G401.6 (cell line): Measurements from ENCODE around the gene WDR62.
"Not testable (repeated sequence)": the region's sequence is repeated elsewhere in the genome, so short reads cannot be mapped to it uniquely, and the experiment has no call there.

Source experiments
- FAIRE-seq: peaks from 2 replicates; lab custom pipeline; 2012; peaks lifted over from hg19 to GRCh38; lab: Jason Lieb, UNC

The WDR62 gene

GRCh38 chr19:36040495-36040894, 14.2 kb upstream of the WDR62 start:
- no peak for FAIRE-seq

- FAIRE-seq, result not testable (repeated sequence)
Measured at GRCh38 chr19:36041092-36041491, 13.6 kb upstream of the WDR62 start.

DNA sequence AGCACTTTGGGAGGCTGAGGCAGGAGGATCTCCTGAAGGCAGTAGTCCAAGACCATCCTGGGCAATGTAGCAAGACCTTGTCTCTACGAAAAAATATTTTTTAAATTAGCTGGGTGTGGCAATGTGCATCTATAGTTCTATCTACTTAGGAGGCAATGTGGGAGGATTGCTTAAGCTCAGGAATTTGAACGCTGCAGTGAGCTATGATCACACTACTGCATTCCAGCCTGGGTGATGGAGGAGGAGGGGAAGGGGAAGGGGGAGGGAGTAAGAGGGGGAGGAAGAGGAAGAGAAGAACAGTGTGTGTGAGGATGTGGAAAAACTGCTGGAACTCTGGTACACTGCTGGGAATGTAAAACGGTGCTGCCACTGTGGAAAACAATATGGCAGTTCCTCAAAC, 12.9 kb upstream of the WDR62 start:
- FAIRE-seq, result no peak

DNA sequence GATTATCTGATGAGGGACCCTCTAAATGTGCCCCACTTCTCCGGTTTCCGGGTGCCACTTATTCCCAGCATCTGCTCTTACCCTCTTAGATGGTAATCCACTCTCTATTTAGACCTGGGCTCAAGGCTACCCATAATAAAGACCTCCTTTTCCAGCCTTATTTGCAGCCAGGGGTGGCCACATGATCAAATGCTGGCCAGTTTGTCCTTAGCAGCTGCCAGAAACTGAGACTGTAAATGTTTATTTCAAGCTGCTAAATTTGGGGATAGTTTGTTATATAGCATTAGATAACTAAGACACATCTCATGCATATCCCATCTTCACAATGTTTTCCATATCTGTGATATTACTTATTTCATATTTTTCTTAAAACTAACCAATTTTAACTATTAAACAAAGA, 10.7 kb upstream of the WDR62 start:
- no peak for FAIRE-seq

DNA sequence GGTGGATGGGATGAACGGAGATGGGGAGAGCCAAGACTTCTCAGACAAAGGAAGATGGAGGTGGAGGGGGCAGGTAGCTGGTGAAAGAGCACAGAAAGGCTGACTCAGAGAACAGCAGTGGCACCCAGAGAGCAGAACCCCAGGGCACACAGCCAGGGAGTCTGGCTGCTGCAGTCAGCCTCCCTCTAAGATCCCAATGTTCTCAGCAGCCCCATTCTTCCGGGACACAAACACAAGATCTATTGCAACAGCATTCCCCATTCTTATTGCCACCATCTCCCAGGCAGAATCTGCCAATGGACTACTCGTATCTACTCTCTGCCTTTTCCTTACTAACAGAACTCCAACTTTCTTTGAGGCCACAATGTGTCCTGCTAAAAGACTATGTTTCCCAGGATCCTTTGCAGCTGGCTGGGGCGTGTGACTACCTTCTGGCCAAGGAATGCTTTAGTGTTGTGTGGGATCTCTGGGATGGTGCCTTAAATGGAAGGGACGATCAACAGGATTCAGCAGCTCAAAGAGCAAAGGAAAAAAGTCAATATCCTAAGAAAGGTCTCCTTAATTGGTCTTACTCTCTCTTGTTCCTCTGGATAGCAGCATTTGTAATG, 8.2 kb upstream of the WDR62 start:
- no peak for FAIRE-seq

DNA sequence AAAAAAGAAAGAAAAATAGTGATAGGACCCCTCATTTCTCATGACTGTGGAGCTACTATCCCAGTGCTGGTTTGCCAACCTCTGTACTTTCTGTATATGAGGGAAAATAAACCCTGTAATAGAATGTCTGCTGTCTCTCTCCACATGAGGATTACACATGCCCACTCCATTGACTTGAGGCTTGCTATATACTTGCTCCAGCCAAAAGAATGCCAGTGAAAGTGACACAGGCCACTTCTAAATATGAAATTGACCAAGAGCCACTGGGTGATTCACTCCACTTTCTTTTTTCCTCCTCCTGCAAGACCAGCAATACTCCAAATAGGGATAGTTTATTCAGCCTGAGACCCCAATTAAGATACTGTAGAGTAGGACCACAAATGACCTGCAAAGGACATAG, 6.9 kb upstream of the WDR62 start:
- FAIRE-seq, result no peak

DNA sequence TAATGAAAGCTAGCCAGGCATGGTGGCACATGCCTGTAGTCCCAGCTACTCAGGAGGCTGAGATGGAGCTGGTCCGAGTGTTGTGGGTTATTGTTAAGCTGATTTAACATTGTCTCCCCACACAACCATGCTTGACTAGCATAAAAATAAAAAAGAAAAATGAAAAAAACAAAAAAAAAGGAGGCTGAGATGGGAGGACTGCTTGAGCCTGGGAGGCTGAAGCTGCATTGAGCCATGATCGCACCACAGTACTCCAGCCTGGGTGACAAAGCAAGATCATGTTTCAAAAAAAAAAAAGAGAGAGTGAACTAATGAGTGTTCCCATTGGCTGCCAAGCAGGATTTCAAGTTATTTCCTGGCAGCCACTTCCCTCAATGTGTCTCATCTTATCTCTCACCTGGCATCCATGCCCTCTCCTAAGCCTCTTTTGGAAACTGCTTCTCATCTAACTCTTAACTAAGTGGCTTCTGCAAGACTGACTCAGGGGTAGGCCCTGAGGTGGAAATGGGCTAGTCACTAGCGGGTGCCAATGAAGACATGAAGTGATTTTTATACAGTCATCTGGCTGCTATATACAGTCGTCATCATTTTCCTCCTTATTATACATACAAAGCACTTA, 5.5 kb upstream of the WDR62 start:
- no peak for FAIRE-seq

DNA sequence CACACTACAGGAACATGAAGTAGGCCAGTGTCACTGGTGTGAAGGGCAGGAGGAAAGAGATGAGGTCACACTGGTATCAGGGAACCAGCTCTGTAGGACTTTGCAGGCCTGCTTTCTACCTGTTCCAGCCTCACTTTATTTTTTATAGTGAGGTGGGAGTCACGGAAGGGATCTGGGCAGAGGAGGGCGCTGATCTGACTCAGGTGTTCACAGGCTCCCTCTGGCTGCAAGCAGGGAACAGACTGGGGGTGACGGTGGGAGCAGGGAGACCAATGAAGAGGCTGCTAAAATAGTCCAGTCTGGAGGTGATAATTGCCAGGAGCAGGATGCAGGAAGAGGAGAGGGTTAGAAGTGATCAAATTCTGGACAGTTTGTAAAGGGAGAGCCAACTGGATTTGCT, 3.5 kb upstream of the WDR62 start:
- no peak for FAIRE-seq

DNA sequence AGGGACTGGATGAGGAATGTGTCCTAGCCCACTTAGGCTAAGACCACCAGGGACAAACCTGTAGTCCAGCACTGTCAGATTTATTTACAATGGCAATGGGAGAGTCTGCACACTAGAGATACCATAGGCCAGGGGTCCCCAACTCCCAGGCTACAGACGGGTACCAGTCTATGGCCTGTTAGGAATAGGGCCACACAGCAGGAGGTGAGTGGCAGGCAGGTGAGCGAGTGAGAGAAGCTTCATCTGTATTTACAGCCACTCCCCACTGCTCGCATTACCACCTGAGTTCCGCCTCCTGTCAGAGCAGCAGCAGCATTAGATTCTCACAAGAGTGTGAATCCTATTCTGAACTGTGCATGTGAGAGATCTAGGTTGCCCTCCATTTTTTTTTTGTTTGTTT, 3.1 kb upstream of the WDR62 start:
- no peak for FAIRE-seq

DNA sequence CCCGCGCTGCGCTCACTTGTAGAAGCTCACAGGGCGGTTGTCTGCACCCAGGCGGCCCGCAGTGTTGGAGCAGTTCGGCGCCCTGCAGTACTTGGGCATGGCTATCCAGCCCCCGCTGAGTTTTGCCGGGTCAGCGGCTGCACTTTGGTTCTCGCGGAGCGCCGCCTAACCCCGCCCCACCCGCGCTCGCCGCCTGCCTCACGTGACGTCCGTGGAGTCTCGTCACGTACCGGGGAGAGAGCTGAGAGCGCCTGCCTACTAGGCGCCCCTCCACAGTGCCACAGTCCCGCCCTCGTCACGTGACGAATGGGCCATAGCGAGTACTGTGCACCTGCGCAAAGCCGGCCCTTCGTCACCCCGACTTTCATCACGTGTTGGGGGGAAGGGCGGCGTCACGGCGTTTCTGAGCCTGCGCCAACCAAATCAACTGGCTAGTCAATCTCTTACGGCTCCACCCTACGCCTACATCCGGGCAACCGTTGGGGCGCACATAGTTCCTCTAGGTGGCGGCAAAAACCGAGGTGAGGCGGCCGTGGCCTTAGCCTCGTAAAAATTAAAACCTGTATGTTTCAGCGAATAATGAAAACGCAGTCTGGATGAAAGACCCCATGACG, 471 bp upstream of the WDR62 start, which contains the start of gene THAP8:
Gene THAP8, minus strand, starts transcription at position 167 of the 614 bp plus-strand sequence. Its CDS starts 68 bp downstream, at position 99.
- FAIRE-seq, result peak; percentile 96

DNA sequence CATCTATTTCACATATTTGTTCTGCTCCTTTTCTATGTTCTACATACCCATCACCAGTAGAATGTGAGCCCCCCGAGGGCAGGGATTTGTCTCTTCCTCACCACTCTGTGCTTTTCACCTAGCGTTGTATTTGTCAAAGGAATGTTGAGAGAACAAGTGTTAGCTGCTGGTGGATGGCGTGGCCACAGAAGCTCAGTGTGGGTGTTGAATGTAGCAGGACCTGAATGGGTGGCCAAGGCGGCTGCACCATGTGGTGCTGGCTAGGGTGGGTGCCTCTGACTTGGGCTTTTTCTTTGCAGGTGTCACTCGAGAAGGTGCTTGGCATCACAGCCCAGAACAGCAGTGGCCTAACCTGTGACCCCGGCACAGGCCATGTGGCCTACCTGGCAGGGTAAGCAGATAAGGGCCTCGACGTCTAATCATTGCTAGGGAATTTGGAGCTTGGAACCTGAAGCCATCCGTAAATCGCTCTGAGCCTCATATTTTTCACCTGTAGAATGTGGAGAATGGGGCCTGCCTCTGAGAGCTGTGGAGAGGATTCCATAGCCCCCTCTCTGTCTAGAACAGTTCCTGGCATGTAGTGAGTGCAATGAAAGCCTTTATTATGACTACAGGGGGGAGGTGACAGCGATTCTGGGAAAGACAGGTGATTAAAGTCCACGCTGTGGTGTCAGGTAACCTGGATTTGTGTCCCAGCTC, 3.9 kb downstream of the WDR62 start:
- FAIRE-seq, result no peak

GRCh38 chr19:36059180-36059910, 4.6 kb downstream of the WDR62 start:
- no peak for FAIRE-seq

GRCh38 chr19:36060430-36060829, 5.7 kb downstream of the WDR62 start:
- FAIRE-seq, result no peak

DNA sequence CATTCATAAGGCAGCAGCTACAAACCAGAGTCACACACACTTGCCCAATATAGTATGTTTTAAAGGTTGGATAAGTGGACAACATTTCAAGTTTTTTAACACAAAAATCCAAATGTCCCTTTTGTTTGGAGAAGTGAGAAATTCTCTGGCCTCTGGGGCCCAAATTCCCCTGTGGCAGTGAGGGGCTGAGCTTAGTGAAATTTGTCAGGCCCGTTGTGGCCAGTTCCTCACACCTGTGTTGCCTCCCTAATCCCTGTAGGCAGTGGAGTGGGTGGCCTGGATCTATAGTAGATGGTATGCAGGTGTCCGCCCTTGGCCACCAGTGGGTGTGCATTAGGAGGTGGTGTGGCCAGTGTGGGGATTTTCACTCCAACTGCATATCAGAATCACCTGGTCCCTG, 6.7 kb downstream of the WDR62 start:
- FAIRE-seq, result no peak

- no peak for FAIRE-seq
Measured at GRCh38 chr19:36064826-36065225, 10.1 kb downstream of the WDR62 start.

DNA sequence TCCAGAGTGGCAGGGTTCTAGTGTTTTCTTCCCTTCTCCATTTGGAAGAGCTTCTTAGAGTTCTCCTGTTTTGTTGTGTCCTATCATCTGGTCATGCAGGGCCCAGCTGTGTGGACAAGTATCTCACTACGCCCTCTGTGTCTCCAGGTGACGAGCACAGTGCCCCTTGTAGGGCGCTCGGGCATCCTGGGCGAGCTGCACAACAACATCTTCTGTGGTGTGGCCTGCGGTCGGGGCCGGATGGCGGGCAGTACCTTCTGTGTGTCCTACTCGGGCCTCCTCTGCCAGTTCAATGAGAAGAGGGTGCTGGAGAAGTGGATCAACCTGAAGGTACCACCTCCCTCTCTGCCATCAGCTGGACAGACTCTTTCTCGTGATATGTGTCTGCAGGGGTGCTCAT, 13.0 kb downstream of the WDR62 start:
- no peak for FAIRE-seq

- not testable (repeated sequence) for FAIRE-seq
Measured at GRCh38 chr19:36068810-36069499, 14.3 kb downstream of the WDR62 start.

GRCh38 chr19:36072081-36072480, 17.4 kb downstream of the WDR62 start:
- no peak for FAIRE-seq

DNA sequence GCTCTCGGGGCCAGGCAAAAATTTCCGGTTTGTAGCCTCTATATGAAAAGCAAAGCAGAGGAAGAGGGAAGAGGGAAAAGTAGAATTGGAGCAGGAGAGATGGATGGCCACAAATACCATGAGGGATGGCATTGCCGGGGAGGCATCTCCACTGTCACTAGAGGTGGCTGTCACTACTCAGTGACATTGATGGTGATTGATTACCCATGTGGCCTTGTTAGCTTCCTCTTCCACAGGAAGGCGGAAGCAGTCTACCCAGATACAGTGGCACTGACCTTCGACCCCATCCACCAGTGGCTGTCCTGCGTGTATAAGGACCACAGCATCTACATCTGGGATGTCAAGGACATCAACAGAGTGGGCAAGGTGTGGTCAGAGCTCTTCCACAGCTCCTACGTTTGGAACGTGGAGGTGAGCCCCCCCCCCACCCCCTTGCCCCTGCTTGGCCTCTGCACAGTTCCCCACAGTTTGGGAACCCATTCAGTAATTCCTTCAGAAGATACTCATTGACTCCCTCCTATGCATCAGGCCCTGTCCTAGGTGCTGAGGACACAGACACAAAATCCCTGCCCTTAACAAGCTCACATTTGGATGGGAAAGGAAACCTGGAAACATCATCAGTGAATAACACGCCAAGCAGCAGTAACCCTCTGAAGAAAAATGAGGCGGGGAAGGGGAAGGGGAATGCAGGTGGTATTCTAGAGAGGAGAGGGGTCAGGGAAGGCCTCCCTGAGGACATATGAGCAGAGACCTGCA, 18.6 kb downstream of the WDR62 start:
- FAIRE-seq, result no peak

- FAIRE-seq, result no peak
Measured at GRCh38 chr19:36079389-36079945, 24.8 kb downstream of the WDR62 start.

GRCh38 chr19:36081385-36081784, 26.7 kb downstream of the WDR62 start:
- FAIRE-seq, result no peak
